Neuron (in vitro differentiated cells): Measurements from ENCODE around the gene CAMK1D.

Experiments used
- H2AFZ ChIP-seq: one replicate; pipeline ENCODE4 v1.6.1; 2013; ENCODE audit warnings: low read depth, mild to moderate bottlenecking, inconsistent platforms, low read length, moderate library complexity
- H3K27me3 ChIP-seq: one replicate; pipeline ENCODE4 v1.6.1; 2013; ENCODE audit warnings: low read length; ENCODE audit not compliant: insufficient read depth
- H3K36me3 ChIP-seq: one replicate; pipeline ENCODE4 v1.6.1; 2013; ENCODE audit warnings: low read length; ENCODE audit not compliant: insufficient read depth
- H3K4me1 ChIP-seq: one replicate; pipeline ENCODE4 v1.6.1; 2013; ENCODE audit warnings: low read length; ENCODE audit not compliant: insufficient read depth
- H3K4me3 ChIP-seq: 2 replicates; pipeline ENCODE4 v1.5.1; 2013; ENCODE audit warnings: mild to moderate bottlenecking, low read length, moderate library complexity
- H3K9me3 ChIP-seq: one replicate; pipeline ENCODE4 v1.6.1; 2013; ENCODE audit warnings: low read length

Gene CAMK1D

DNA sequence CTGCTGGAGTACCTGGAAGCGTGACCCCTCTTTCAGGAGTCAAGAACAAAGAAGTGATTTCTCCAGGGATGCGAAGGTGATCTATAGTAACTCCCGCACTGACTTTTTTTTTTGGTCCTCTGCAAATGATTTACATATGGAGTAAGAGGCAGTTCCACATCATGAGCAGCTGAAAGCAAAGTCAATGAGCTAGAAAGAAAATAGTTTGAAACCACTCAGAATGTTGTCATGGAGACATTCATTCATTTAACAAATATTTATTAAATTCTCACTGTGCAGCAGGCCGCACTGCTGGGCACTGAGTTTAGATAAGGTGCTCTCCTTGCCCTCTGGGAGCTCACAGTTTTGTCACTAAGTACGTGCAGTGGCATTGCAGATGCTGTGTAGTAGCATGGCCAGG lies 206.7 kb downstream of the CAMK1D start:
- H3K4me3 ChIP-seq = no peak overlapping the region
- H3K27me3 ChIP-seq = no peaks in the 10 kb centered on the region
- H3K36me3 ChIP-seq = peaks cover 2% of the 10 kb centered on the region
- H3K9me3 ChIP-seq = no peaks in the 10 kb centered on the region
- no peak overlapping the region for H2AFZ ChIP-seq
- H3K4me1 ChIP-seq = peaks cover 8% of the 10 kb centered on the region

DNA sequence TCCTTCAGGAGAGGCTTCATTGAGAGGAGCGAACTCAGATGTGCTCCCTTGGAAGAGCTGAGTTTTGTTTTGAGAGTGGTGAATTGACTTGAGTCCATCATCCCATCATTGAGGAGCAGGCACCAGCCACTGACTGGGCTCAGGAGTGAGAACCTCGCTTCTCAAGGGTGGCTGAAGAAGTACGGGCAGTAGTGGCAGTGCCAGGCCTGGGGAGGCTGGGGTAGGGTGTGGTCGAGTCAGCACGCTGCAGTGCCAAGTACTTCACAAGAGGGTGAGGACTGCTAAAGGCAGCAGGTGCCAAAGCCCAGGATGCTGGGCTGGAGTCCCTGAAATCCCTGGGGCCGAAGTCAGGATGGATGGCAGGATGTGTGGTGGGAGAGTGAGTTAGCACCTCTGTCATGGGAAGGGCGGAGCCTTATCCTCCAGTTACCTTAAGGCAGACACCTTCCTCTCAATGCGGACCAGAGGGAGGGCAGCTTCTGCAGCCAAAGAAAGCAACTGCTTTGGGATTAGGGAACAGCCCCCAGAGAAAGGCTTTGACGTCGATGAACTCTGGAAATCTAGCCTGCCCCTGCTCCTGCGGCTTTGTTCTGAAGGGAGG lies 210.3 kb downstream of the CAMK1D start:
- no peaks in the 10 kb centered on the region for H3K27me3 ChIP-seq
- peaks cover 2% of the 10 kb centered on the region for H3K36me3 ChIP-seq
- no peak overlapping the region for H2AFZ ChIP-seq
- H3K9me3 ChIP-seq = no peaks in the 10 kb centered on the region
- H3K4me1 ChIP-seq = peaks cover 8% of the 10 kb centered on the region
- no peak overlapping the region for H3K4me3 ChIP-seq

DNA sequence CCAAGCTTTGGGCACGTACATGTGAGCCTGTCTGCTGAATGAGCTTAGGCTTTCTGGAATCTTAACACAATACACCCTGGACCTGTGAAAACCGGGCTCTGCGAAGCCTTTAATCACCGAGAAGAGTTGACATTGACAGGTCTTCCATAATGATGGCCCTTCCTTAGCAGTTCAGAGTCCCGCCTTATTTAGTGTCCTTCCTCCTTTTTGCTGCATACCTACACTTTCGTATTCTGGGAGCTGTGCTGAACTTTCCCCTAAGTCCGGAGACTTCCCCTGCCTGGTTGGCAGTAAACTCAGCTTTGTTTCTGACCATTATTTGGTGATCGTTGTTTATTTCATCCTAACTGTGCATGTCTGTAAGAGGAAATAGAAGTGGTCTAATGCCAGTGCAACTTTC lies 212.0 kb downstream of the CAMK1D start:
- Histone ChIP-seq H2AFZ (no peak overlapping the region), H3K4me3 (no peak overlapping the region), H3K4me1 (no peaks in the 10 kb centered on the region), H3K9me3 (no peaks in the 10 kb centered on the region), H3K27me3 (no peaks in the 10 kb centered on the region), H3K36me3 (no peaks in the 10 kb centered on the region)

DNA sequence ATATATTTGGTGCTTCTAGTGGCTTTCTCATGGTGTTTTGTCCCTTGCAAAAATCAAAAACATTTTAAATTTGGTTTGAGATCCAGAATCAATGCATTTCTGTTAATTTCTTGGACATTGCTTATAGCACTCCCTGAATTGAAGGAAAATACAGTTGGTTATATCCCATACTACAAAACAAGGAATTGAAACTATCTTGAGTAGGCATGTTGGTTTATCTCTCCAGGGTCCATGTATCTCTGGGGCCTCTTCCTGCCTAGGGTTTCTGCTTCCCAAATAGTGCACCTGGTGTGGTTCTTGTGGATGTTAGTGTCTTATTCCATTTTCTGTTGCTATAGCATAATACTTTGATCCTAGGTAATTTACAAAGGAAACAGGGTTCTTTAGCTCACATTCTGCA lies 212.4 kb downstream of the CAMK1D start:
- Histone ChIP-seq H3K27me3 (no peaks in the 10 kb centered on the region), H2AFZ (no peak overlapping the region), H3K4me1 (no peaks in the 10 kb centered on the region)

DNA sequence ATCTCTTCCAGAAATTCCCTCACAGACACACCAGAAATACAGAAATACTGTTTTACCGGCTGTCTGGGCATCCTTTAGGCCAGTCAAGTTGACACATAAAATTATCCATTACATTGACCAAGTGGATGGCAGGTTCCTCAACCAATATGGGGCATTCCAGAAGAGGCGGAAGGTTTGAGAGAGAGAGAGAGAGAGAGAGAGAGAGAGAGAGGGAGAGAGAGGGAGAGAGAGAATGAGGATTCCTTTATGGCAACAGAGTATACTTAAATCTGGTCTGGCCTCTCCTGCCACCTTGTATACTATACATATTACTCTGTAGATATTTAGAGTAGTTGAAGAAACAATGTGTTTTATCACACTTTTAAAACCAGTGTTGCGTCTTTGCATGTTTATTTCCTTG lies 214.1 kb downstream of the CAMK1D start:
- Histone ChIP-seq H3K27me3 (no peaks in the 10 kb centered on the region), H3K36me3 (no peaks in the 10 kb centered on the region), H3K4me1 (no peaks in the 10 kb centered on the region), H2AFZ (no peak overlapping the region), H3K9me3 (no peaks in the 10 kb centered on the region), H3K4me3 (no peak overlapping the region)

More for the DNA sequence above, 212.4 kb downstream of the CAMK1D start:
- Histone ChIP-seq H3K9me3 (no peaks in the 10 kb centered on the region), H3K36me3 (no peaks in the 10 kb centered on the region), H3K4me3 (no peak overlapping the region)

DNA sequence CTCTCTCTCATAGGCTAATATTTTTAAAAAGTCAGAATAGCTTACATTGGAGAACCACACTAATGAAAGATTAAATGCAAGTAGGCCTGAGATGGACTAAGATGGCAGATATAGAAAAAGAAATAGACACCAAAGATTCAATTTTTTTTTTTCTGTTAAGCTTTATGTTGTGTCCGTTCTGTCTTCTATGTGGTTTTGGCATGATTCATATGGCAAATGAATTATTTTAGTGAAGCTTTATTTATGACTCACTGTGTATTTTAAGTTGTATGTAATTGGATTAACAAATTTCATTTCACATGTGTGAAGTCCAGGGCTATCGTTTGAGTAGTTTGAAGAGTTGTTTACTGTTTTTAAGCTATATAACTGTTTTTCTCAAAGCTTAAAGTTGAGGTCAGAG lies 214.8 kb downstream of the CAMK1D start:
- Histone ChIP-seq H3K4me3 (no peak overlapping the region), H3K9me3 (no peaks in the 10 kb centered on the region), H2AFZ (no peak overlapping the region), H3K4me1 (no peaks in the 10 kb centered on the region), H3K36me3 (no peaks in the 10 kb centered on the region), H3K27me3 (no peaks in the 10 kb centered on the region)

DNA sequence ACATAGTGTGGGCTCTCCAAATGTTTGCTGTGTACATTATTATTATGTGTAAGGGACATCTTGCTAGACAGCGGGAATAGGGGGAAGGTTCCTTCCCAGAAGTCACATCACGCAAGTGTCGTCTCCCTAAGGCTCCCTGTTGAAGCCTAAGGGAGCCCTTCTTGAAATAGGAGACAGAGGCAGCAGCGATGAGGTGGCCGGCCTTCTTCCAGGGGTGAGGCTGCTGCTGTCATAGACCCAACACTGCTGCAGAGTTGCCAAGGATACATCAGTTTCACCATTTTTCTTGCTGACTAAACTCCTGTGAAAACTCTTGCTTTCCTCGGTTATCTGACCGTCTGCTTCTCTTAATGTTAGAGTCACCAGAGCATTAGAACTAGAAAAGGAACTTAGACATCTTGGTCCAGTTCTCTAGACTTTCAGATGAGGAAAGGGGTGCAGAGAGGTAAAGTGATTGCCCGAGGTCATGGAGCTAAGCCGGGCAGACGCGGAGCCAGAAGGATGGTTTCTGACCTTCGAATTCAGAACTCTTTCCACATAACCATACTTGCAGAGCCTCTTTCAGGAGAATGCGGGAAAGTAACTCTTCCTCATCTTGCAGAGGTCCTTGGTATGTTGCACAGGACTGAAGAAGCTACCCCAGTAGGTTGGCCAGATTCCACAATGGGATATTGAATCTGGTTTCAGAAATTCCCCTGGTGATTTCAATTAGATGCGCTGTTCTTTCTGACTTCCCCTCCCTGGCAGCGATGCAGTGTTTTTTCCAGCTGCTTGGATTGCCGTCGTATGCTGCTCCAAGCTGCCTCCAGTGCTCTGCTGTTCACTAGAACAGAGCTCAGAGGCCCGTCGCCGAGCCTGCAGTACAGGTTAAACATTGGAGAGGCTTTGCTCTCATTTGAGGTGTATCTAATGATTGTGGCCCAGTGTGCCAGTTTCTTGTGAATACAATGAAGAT lies 217.1 kb downstream of the CAMK1D start:
- no peaks in the 10 kb centered on the region for H3K9me3 ChIP-seq
- no peaks in the 10 kb centered on the region for H3K27me3 ChIP-seq
- H3K4me3 ChIP-seq = no peak overlapping the region
- no peaks in the 10 kb centered on the region for H3K36me3 ChIP-seq
- H3K4me1 ChIP-seq = no peaks in the 10 kb centered on the region
- no peak overlapping the region for H2AFZ ChIP-seq

DNA sequence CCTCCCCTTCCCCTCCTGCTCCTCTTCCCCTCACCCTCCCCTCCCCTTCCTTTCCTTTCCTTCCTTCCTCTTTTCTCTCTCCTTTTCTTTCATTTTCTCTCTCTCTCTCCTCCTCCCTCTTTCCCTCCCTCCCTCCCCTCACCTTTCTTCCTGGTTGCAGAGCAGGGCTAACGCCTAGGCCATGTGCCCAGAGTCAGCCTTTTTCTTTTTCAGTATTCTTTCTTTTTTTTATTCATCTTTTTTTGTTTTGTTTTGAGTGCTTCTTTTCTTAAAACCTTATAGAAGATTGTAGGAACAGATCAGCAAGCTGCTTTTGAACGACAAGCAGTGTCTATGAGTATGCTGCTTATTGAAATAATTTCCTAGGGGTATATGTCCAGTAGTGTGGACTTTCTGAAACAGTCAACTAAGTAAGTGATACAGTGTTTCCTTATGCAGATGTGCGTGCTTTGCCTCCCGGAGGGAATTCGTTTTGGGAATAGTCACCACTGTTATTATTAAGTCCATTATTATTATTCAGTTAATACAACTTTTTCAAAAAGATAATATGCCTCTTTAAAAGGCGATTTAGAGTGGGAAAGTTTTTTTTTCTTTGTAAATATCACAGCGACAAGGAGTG lies 219.2 kb downstream of the CAMK1D start:
- no peaks in the 10 kb centered on the region for H3K27me3 ChIP-seq
- H2AFZ ChIP-seq = no peak overlapping the region
- H3K36me3 ChIP-seq = no peaks in the 10 kb centered on the region
- H3K9me3 ChIP-seq = no peaks in the 10 kb centered on the region
- no peak overlapping the region for H3K4me3 ChIP-seq
- no peaks in the 10 kb centered on the region for H3K4me1 ChIP-seq

DNA sequence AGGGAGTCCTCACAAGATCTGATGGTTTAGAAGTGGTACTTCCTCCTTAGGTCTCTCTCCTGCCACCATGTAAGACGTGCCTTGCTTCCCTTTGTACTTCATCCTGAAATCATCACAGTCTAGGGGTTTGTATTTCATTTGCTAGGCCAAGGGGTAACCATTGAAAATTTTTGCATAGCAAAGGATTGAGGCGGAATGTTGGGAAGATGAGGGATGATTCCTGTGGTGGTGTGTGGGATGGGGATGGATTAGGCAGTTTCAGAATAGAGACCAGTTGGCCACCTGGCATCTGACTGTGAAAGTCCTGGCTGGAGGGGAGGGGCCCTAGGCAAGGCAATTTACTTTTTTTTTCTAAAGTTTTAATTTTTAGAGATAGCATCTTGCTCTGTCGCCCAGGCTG lies 222.9 kb downstream of the CAMK1D start:
- no peaks in the 10 kb centered on the region for H3K27me3 ChIP-seq
- no peaks in the 10 kb centered on the region for H3K36me3 ChIP-seq
- no peaks in the 10 kb centered on the region for H3K4me1 ChIP-seq
- H3K9me3 ChIP-seq = peaks cover 8% of the 10 kb centered on the region
- H3K4me3 ChIP-seq = no peak overlapping the region
- no peak overlapping the region for H2AFZ ChIP-seq

DNA sequence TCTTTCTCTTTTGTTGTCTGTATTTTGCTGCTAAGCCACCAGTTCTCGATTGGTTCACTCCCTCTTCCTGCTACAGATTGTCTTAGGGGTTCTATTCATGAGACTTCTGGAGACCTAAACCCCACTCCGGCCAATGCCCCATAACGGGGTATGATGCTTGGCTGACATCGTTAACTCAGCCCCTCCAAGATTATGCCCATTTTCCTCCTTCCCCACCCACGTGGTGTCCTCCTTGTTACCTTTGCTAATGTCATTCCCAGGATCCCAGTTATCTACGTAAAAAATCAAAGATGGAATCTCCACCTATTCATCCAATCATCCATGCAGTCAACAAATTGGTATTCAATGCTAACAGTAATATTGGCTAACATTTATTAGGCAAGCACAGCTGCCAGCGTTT lies 228.3 kb downstream of the CAMK1D start:
- Histone ChIP-seq H3K4me1 (no peaks in the 10 kb centered on the region), H3K4me3 (no peak overlapping the region), H2AFZ (no peak overlapping the region), H3K36me3 (no peaks in the 10 kb centered on the region), H3K9me3 (peaks cover 8% of the 10 kb centered on the region), H3K27me3 (no peaks in the 10 kb centered on the region)

DNA sequence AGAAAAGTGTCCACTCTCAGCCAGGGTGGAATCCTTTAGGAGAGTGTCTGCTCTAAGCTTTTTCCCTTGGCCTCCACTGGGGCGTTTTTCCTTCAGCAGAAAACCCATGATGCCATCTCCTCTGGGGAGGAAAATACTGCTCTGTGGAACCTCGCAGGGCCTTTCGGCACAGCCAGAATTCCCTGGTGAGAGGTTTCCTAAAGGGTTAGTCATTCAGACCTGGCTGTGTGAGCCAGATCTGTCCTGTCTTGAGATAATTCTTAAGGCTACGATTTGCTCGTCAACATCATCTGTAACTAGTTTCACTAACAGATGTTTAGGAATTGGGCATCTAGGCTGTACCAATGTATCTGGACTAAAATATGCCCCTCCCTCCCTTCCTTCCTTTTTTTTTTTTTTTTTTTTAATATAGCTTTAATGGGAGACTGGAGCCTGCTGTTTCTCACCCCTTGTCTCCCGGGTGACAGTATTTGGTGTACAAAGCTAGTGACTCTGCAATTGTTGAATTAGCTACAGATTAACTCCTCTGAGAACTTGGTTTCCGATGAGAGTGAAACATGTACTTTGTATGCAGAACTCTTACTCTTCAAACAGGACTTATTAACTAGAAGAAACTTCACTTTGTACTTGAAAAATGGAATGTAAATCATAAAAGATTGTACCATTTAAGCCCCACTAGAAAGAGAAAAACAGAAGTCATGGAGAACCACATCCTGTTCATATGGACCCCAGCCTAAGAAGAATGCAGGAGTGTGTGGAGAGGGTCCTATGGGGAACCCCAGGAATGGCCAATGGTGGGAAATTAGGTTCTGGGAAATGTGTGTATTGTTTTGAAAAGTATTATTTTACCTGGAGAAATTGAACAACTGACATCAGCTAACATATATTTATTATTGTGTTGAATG lies 230.9 kb downstream of the CAMK1D start:
- Histone ChIP-seq H3K36me3 (no peaks in the 10 kb centered on the region), H3K27me3 (no peaks in the 10 kb centered on the region), H3K4me1 (no peaks in the 10 kb centered on the region), H3K9me3 (peaks cover 8% of the 10 kb centered on the region), H3K4me3 (no peak overlapping the region), H2AFZ (no peak overlapping the region)

DNA sequence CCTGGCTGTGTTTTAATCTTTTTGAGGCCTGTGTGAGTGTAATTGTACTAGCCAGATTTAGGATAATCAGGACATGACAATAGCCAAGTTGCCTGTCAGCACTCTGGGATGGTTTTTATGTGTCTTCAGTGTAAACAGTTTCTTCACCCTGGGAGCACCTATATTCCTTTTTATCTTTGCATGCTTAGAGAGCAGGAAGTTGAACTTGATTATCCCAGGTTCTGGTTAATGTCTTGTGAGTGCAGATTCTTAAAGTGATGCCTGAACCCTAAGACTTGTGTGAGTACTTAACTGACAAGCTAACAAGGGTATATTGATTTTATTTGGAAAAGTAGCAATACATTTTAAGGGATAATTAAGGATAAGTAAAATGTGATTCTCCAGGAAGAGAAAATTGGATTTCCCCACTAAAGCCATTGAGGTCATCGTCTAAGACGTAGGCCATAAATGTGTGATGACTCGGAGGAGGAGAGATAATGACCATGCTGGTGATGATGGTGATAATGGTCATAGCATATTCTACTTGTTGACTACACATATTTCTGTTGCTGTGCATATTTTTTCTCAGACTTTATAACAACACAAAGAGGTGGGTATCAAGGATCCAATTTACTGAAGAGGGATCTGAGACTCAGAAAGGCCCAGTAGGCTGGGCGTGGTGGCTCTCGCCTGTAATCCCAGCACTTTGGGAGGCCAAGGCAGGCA lies 234.7 kb downstream of the CAMK1D start:
- Histone ChIP-seq H3K4me3 (no peak overlapping the region), H3K9me3 (peaks cover 2% of the 10 kb centered on the region), H3K36me3 (no peaks in the 10 kb centered on the region), H2AFZ (no peak overlapping the region), H3K27me3 (no peaks in the 10 kb centered on the region), H3K4me1 (no peaks in the 10 kb centered on the region)
